ENCODE measurements around the gene NFILZ.

Gene NFILZ

DNA sequence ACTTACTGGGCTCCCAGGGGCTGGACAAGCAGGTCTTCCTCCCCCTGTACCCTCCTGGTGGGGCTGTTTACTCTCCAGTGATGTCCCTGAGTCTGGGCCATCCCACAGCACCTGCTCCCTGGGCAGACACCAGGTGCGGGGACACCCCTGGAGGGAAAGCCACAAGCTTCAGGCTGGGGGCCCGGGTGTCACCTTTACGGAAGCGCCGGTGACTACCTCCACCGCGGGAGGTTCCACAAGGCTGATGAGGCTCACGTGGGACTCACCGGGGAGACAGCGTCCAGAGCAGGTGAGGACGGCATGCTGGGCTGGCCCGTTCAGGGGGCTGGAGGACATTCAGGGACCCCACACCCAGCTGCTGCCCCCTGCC is 24.9 kb downstream of the NFILZ start:
- TF ChIP-seq, protein P1, sequence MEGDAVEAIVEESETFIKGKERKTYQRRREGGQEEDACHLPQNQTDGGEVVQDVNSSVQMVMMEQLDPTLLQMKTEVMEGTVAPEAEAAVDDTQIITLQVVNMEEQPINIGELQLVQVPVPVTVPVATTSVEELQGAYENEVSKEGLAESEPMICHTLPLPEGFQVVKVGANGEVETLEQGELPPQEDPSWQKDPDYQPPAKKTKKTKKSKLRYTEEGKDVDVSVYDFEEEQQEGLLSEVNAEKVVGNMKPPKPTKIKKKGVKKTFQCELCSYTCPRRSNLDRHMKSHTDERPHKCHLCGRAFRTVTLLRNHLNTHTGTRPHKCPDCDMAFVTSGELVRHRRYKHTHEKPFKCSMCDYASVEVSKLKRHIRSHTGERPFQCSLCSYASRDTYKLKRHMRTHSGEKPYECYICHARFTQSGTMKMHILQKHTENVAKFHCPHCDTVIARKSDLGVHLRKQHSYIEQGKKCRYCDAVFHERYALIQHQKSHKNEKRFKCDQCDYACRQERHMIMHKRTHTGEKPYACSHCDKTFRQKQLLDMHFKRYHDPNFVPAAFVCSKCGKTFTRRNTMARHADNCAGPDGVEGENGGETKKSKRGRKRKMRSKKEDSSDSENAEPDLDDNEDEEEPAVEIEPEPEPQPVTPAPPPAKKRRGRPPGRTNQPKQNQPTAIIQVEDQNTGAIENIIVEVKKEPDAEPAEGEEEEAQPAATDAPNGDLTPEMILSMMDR (IDR thresholded peaks at IDR 0.05; ENCODE audit: low read depth, low read length), result no peak
- no peak for DNase-seq
- no peak overlapping the region for H3K27ac ChIP-seq

DNA sequence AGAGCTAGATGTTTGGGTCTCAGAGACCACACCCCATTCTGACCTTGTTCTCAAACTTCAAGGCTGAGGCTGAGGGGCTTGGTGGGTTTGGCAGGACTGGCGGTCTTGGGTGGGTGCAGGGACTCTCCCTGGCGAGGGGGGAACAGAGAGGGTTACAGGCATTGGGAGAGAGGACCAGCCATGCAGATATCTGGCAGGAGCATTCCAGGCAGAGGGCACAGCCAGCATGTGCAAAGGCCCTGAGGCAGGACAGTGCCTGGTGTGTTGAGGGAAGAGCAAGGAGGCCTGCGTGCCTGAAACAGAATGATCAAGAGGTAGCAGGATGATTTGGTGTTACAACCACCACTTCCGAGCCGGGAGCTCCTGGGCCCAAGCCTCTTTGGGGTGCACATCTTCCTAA is 27.4 kb downstream of the NFILZ start:
- no peak overlapping the region for H3K27ac ChIP-seq
- no peak for DNase-seq
- H3K27me3 ChIP-seq (ENCODE audit: insufficient read depth, low read depth, severe bottlenecking), result peaks cover 77% of the 10 kb centered on the region
- H3K36me3 ChIP-seq, result no peaks in the 10 kb centered on the region
- H3K9me3 ChIP-seq (ENCODE audit: severe bottlenecking), result no peaks in the 10 kb centered on the region
- no peak overlapping the region for H3K4me3 ChIP-seq (ENCODE audit: low read depth, low read length)
- TF ChIP-seq, protein P1 (IDR thresholded peaks at IDR 0.05; ENCODE audit: low read depth, low read length), result no peak

More for the DNA sequence above, 24.9 kb downstream of the NFILZ start:
- Histone ChIP-seq H3K36me3 (no peaks in the 10 kb centered on the region), H3K27me3 (ENCODE audit: insufficient read depth, low read depth, severe bottlenecking) (peaks cover 86% of the 10 kb centered on the region), H3K4me3 (ENCODE audit: low read depth, low read length) (no peak overlapping the region), H3K9me3 (ENCODE audit: severe bottlenecking) (no peaks in the 10 kb centered on the region)

DNA sequence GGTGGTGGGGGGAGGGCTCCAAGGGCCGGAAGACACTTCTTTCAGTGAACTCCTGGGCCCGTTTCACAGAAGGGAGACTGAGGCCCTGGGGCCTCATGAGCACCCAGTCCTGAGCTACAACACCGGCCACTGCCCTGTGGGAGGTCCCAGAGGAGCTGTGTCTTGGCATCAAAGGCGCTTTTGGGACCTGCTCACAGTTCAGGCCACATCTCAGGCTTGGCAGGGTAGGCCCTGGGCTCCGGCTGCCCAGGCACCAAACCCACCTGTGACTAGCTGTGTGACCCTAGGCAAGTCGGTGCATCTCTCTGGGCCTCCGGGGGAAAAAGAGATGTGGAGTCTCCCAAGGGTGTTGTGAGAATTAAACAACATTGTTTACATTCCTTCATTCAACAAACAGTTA is 29.5 kb downstream of the NFILZ start:
- Histone ChIP-seq H3K4me3 (ENCODE audit: low read depth, low read length) (no peak overlapping the region), H3K36me3 (no peaks in the 10 kb centered on the region), H3K27ac (no peak overlapping the region), H3K27me3 (ENCODE audit: insufficient read depth, low read depth, severe bottlenecking) (peaks cover 66% of the 10 kb centered on the region), H3K9me3 (ENCODE audit: severe bottlenecking) (no peaks in the 10 kb centered on the region)
- no peak for DNase-seq
- TF ChIP-seq, protein P1 (IDR thresholded peaks at IDR 0.05; ENCODE audit: low read depth, low read length), result no peak

DNA sequence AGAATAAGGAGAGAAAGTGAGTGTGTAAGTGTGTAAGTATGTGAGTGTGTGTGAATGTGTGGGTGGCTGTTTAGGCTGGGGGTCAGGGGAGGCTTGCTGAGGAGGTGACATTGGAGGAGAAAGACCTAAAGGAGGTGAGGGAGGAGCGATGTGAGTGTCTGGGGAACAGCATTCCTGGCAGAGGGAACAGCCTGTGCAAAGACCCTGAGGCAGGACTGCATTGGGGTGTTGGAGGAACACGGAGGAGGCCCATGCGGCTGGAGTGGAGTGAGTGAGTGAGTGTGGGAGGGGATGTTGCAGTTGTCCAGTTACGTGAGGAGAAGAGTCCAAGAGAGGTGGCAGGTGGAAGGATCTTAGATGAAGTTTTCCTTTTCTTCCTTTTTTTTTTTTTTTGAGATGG is 31.8 kb downstream of the NFILZ start:
- peaks cover 59% of the 10 kb centered on the region for H3K27me3 ChIP-seq (ENCODE audit: insufficient read depth, low read depth, severe bottlenecking)
- no peak overlapping the region for H3K27ac ChIP-seq
- no peaks in the 10 kb centered on the region for H3K9me3 ChIP-seq (ENCODE audit: severe bottlenecking)
- DNase-seq, result no peak
- no peaks in the 10 kb centered on the region for H3K36me3 ChIP-seq
- H3K4me3 ChIP-seq (ENCODE audit: low read depth, low read length), result no peak overlapping the region
- TF ChIP-seq, protein P1 (IDR thresholded peaks at IDR 0.05; ENCODE audit: low read depth, low read length), result no peak

DNA sequence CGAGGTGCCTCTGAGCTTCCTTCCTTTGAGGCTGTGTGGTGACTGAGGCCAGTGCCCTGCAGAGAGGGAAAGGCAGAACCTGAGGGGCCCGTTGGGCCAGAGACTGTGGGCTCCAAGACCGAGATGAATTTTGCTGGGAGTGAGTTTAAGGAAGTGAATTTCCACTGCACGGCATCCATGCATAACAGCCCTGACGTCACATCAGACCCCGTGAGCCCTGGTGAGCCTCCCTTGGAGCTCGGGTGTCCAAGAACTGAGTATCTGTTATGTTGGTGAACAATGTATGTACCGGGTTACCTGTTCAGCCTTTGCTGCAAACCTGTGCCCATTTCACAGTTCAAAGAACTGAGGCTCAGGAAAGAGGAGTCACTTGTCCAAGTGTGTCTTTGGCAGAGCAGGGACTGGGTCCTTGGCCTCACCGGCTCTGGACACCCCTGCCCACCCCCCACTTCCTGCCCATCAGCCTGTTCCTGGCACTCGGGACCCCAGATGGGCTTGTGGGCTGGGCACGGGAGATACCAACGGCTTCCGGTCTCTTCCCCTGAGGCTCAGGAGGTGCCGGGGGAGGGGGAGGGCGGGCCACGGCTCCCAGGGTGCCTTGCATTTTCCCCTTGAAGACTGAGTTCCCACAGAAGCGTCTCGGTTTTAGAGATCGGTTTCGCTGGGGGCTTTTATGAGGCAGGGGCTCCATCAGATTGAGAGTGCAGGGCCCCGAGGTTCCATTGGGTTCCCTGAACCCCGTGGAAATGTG is 33.7 kb downstream of the NFILZ start:
- H3K4me3 ChIP-seq (ENCODE audit: low read depth, low read length), result no peak overlapping the region
- DNase-seq, result no peak

More for the DNA sequence above, 33.7 kb downstream of the NFILZ start:
- no peaks in the 10 kb centered on the region for H3K9me3 ChIP-seq (ENCODE audit: severe bottlenecking)
- peaks cover 59% of the 10 kb centered on the region for H3K27me3 ChIP-seq (ENCODE audit: insufficient read depth, low read depth, severe bottlenecking)
- no peaks in the 10 kb centered on the region for H3K36me3 ChIP-seq
- TF ChIP-seq, protein P1 (IDR thresholded peaks at IDR 0.05; ENCODE audit: low read depth, low read length), result no peak
- no peak overlapping the region for H3K27ac ChIP-seq

Measured in WERI-Rb-1 (cell line).